NOMO-1 (cell line): ENCODE data around the gene MBD6.
"Not testable (repeated sequence)": the region's sequence is repeated elsewhere in the genome, so short reads cannot be mapped to it uniquely, and the experiment has no call there.

Experiments
- DNase-seq, 2 experiments: peaks; one replicate each; lab custom pipeline; 2025; ENCODE audit not compliant: unreplicated experiment in 2 of 2; lab: John Stamatoyannopoulos, UW

MBD6 gene

DNA sequence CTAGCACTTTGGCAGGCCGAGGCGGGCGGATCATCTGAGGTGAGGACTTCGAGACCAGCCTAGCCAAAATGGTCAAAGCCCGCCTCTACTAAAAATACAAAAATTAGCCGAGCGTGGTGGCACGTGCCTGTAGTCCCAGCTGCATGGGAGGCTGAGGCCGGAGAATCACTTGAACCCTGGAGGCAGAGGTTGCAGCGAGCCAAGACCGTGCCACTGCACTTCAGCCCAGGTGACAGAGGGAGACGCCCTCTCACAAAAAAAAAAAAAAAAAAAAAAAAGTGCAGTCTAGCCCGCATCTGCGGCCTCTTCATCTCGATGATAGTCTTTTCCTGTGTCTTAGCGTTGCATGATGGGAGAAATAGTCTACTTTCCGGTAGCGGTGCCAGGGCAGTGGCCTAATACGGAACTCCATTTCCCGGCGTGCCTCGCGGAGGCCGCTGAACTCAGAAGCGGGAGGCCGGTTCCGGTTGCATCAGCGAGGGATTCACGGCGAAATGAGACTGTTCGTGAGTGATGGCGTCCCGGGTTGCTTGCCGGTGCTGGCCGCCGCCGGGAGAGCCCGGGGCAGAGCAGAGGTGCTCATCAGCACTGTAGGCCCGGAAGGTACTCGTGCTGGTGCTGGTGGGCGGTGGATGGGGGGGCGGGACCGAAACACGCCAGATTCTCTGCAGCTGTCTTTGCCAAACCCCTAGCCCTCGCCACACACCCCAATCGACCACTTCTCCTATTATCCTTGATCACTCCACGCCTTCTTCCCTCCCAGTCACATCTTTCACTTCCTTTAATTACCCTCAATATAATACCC lies 34.8 kb upstream of the MBD6 start, which contains the start of gene MARS1:
MARS1 (plus strand) TSS at position 472 of the 805 bp plus-strand sequence; CDS start at position 495, 23 bp downstream.
- DNase-seq = peak; percentile 96 to 98

DNA sequence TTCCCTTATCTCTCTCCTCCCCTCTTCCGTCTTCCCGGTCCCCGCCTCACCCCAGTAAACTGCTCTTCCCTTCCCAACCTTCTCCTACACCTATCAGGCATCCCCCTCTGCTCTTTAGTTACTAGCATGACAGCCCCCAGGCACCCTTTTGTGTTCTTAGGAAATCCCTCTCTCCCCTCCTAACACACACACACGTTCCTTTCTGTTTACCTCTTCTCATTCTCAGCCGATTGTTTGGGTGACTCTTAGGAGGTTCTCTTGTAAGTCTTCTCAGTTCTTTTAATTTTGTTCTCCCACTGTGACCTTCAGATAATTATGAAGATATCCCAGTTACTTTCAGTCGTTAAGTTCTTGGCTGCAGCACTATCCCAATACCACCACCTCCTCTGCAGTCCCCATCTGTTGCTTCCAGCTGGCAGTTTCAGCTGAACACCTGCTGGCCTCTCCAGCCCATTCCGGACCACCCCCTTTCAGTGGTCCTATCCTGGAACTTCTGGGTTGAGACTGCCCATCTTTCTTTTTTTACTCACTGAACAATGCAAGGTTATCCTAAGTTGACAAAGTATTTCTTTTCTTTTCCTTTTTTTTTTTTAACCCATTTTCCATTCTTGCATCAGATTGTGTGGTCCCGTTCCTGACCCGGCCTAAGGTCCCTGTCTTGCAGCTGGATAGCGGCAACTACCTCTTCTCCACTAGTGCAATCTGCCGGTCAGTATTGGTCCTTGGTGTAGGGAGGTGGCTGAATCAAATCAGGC lies 34.0 kb upstream of the MBD6 start:
- no peak for DNase-seq

DNA sequence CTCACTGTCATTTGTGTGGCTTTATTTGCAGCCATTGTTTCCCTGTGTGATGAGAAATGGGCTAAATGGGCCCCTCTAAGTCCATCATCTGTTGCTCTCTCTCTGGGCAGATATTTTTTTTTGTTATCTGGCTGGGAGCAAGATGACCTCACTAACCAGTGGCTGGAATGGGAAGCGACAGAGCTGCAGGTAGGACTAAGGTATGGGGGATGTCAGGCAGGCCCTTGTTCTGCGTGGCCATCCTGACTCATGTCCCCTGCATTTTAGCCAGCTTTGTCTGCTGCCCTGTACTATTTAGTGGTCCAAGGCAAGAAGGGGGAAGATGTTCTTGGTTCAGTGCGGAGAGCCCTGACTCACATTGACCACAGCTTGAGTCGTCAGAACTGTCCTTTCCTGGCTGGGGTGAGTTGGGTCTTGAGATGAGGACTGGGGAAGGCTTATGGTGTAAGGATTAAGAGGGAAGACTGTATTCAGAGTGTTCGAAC lies 33.4 kb upstream of the MBD6 start:
- no peak for DNase-seq

DNA sequence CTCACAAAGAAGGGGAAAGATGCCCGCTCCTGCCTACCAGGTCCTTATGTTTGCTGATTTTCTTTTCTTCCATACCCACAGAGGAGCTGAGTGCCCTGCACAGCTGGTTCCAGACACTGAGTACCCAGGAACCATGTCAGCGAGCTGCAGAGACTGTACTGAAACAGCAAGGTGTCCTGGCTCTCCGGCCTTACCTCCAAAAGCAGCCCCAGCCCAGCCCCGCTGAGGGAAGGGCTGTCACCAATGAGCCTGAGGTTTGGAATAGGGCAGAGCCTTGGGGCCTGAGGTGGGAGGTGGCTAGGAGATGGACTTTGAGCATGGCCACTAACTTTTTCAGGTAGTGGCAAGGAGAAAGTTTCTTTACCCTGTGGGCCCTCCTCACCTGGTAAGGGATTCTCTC lies 32.5 kb upstream of the MBD6 start:
- DNase-seq = no peak

DNA sequence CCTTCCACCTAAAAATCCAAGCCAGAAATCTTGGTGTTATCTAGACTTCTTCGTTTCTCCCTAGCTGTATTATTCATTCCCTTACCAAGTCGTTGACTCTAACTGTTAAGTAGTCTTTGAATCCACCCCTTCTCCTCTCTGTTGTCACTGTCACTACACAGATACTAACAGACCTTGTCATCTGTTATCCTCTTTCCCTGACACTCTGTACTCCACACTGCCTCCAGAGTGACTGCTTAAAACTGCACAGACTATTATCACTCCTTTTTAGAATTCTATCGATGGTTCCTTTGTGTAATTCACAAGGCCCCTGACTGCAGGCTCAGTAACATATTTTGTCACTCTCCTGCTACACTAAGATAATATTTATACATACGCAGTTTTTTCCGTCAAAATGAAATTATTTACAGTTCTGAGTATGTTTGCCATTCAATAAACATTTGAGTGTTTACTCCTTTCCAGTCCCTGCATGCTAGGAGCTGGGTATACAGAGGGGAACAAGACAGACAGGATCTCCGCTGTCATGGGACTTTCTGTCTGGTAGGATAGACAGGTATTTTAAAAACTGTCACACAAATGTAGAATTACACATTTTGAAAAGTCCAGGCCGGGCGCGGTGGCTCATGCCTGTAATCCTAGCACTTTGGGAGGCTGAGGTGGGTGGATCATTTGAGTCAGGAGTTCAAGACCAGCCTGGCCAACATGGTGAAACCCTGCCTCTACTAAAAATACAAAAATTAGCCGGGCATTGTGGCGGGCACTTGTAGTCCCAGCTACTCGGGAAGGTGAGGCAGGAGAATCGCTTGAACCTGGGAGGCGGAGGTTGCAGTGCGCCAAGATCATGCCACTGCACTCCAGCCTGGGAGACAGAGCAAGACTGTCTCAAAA lies 31.0 kb upstream of the MBD6 start:
- DNase-seq = peak in 1 of 2 experiments; percentile 6

DNA sequence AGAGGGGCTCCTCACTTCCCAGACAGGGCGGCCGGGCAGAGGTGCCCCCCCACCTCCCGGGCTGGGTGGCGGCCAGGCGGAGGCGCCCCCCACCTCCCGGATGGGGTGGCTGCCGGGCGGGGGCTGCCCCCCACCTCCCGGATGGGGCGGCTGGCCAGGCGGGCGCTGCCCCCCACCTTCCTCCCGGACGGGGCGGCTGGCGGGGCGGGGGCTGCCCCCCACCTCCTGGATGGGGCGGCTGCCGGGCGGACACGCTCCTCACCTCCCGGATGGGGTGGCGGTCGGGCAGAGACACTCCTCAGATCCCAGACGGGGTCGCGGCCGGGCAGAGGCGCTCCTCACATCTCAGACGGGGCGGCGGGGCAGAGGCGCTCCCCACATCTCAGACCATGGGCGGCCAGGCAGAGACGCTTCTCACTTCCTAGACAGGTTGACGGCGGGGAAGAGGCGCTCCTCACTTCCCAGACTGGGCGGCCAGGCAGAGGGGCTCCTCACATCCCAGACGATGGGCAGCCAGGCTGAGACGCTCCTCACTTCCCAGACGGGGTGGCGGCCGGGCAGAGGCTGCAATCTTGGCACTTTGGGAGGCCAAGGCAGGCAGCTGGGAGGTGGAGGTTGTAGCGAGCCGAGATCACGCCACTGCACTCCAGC lies 27.4 kb upstream of the MBD6 start:
- not testable (repeated sequence) for DNase-seq

DNA sequence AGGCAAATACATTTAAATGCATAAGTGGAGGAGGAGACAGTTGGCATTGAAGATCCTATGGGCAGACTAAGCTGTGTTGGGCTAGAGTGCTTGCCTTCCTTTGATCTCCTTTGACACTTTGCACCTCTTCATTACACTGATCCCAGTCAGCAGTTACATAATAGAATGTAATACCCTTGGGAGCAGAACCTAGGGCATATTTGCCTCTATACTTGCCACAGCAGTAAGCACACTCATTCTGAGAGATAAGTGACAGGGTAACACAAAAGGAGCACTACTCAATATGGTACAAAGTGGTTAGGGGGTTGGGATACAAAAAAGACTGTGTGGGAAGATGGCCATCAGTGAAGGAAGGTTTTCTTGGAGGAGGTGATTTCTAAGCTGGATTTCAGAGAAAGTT lies 25.8 kb upstream of the MBD6 start:
- no peak for DNase-seq

DNA sequence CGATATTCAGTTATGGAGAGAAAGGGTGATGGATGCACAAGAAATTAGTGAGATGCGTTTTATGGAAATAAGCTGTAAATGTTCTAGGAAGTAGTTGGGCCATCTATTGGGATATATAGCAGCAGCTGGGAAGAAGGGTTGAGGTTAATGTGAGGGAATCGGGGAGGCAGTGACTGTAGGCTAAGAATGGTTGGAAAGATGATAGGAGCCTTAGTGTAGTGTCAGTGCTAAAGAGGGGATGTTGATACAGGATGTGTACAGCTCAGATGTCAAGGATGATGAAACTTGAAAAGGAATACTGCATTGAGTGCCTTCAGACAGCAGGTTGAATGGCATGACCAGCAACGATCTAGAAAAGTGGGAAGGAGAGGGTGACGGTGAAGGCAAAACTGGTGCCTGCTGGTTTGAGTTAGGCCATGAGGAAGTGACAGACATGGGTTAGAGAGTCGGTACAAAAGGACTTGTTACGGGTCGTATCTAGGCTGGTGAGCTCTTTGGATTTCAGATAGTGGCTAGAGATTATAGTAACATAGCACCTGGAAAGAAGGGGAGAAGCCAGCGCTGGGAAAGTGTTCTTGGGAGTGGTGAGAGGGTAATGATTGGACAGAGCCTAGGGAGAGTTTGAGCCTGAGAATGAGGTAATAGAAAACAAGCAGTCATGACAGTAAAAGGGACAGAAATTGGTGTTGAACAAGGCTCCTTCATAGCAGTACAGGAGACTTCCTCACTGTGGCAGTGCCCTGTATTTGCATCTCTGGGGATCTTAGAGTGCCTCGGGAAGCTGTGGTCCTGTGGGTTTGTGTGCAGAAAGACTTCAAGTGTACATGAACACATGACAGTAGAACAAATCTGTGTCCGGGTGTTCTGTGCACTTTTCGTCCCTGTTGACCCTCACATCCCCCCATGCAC lies 25.1 kb upstream of the MBD6 start:
- no peak for DNase-seq

DNA sequence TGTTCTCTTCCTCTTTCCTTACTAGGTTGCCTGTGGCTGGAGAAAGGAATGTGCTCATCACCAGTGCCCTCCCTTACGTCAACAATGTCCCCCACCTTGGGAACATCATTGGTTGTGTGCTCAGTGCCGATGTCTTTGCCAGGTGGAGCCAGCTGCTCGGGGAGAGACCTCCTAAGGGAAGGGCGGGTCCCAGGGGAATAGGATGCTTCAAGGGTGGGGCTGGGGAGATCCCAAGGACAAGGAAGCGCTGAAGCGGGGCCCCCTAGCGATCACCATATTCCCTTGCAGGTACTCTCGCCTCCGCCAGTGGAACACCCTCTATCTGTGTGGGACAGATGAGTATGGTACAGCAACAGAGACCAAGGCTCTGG lies 24.5 kb upstream of the MBD6 start:
- DNase-seq = no peak

DNA sequence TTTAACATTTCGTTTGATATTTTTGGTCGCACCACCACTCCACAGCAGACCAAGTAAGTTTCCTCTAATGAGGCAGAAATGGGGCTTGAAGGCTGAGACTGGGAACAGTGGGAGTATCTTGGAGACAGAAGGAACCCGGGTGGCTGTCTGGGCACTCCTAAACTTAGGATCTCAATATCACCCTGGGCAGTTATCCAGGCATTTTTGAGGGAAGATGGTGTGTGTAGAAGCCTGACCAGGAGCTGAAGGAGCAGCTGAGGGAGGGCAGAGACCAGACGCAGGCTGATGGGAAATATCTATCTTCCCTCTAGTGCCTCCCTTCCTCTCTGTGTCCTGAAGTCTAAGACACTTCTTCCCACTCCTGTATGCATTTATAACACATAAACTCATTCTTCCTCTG lies 24.1 kb upstream of the MBD6 start:
- no peak for DNase-seq

DNA sequence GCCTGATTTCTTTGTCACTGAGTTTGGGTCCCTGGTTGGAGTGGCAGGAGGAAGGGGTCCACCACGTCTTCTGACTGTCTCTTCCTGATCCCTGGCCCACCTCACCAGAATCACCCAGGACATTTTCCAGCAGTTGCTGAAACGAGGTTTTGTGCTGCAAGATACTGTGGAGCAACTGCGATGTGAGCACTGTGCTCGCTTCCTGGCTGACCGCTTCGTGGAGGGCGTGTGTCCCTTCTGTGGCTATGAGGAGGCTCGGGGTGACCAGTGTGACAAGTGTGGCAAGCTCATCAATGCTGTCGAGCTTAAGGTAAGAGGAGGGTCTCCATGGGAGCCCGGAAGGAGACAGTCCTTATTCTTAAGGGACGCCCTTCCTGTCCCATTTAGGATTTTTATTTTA lies 22.4 kb upstream of the MBD6 start:
- no peak for DNase-seq

DNA sequence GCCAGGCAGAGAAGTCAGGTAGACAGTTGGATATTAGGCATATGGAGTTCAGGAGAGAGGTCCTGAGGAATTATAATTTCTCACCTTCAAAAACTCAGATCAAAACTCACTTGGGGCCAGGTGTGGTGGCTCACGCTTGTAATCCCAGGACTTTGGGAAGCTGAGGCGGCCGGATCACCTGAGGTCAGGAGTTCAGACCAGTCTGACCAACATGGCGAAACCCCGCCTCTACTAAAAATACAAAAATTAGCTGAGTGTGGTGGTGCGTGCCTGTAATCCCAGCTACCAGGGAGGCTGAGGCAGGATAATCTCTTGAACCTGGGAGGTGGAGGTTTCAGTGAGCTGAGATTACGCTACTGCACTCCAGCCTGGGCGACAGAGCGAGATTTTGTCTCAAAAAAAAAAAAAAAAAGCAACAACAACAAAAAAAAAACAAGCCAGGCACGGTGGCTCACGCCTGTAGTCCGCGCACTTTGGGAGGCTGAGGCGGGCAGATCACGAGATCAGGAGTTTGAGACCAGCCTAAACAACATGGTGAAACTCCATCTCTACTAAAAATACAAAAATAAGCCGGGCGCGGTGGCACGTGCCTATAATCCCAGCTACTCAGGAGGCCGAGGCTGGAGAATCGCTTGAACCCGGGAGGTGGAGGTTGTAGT lies 20.2 kb upstream of the MBD6 start:
- DNase-seq = not testable (repeated sequence)

DNA sequence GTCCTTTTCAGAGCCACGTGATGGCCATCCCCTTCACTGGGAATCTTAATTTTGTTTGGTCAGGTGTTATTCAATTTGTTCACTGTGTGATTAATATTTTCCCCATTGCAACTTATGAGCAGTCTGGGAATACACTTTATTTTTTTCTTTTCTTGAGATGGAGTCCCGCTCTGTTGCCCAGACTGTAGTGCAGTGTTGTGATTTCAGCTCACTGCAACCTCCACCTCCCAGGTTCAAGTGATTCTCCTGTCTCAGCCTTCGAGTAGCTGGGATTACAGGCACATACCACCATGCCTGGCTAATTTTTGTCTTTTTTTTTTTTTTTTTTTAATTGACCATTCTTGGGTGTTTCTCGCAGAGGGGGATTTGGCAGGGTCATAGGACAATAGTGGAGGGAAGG lies 16.1 kb upstream of the MBD6 start:
- not testable (repeated sequence) for DNase-seq

DNA sequence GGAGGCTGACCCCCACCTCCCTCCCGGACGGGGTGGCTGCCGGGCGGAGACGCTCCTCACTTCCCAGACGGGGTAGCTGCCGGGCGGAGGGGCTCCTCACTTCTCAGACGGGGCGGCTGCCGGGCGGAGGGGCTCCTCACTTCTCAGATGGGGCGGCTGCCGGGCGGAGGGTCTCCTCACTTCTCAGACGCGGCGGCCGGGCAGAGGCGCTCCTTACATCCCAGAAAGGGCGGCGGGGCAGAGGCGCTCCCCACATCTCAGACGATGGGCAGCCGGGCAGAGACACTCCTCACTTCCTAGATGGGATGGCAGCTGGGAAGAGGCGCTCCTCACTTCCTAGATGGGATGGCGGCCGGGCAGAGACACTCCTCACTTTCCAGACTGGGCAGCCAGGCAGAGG lies 14.8 kb upstream of the MBD6 start:
- DNase-seq = not testable (repeated sequence)

DNA sequence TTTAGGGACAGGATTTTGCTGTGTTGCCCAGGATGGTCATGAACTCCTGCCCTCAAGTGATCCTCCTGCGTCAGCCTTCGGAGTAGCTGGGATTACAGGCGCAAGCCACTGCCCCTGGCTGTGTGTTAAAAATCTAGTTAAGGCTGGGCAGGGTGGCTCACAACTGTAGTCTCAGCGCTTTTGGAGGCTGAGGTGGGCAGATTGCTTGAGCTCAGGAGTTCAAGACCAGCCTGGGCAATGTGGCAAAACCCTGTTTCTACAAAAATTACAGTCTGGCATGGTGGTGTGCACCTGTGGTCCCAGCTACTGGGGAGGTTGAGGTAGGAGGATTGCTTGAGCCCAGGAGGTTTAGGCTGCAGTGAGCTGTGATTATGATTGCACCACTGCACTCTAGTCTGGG lies 11.5 kb upstream of the MBD6 start:
- DNase-seq = no peak

DNA sequence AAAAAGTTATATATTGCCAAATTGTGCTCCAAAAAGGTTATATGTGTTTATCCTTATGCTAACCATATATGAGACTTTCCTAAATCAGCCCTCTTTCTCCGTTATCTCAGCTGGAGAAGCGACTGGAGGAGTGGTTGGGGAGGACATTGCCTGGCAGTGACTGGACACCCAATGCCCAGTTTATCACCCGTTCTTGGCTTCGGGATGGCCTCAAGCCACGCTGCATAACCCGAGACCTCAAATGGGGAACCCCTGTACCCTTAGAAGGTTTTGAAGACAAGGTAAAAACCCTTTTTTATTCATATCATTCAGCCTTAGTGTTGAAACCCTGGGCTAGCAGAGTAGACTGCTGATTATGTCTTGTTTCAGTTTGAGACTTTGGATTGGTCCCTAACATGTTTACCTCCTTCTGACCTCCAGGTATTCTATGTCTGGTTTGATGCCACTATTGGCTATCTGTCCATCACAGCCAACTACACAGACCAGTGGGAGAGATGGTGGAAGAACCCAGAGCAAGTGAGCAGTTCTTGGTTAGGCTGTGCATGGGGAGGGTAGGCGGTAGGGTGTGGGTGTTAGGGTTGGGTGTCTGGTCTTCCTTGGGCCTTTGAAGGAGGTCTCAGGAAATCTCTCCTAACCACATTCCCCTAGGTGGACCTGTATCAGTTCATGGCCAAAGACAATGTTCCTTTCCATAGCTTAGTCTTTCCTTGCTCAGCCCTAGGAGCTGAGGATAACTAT lies 10.9 kb upstream of the MBD6 start:
- no peak for DNase-seq

DNA sequence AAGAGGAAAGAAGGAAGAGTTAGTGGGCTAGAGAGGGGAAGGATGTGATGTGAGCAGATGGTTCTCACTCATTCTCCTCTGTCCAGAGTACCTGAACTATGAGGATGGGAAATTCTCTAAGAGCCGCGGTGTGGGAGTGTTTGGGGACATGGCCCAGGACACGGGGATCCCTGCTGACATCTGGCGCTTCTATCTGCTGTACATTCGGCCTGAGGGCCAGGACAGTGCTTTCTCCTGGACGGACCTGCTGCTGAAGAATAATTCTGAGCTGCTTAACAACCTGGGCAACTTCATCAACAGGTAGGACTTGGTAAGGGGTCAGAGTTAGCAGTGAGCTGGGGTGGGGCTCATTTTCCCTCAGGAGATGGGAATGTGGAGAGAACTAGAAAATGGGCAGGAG lies 10.0 kb upstream of the MBD6 start:
- no peak for DNase-seq

DNA sequence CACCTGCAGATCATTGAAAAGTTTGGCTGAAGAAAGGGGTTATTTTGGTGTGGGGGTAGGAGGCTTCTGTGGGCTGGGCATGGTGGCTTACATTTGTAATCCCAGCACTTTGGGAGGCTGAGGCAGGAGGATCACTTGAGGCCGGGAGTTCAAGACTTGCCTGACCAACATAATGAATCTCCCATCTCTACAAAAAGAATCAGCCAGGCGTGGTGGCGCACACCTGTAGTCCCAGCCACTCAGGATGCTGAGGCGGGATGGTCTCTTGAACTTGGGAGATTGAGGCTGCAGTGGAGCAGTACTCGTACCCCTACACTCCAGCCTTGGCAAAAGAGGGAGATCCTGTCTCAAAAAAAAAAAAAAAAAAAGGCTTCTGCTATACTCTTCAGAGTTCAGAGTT lies 9.4 kb upstream of the MBD6 start:
- no peak for DNase-seq
